ENCODE results near the gene IGF2BP1.

IGF2BP1 gene

GRCh38 chr17:49104511-49105074, 107.4 kb downstream of the IGF2BP1 start:
- no peak for DNase-seq

All from NCI-H1694 treated with DMSO at 0.1 percent for 48 hours (cell line).